ENCODE data around the gene PRDM5.

GRCh38 chr4:120773641-120774040 lies 148.9 kb downstream of the PRDM5 start:
- TF ChIP-seq CEBPB (IDR thresholded peaks at IDR 0.05; ENCODE audit: low read depth) = no peak
- TF ChIP-seq EZH2 (IDR thresholded peaks at IDR 0.05) = no peak
- no peak for TF ChIP-seq CTCF (IDR thresholded peaks at IDR 0.05 in 2 of 3, conservative IDR thresholded peaks at IDR 0.05 in 1 of 3; ENCODE audit: borderline replicate concordance in 1 of 3, insufficient read depth in 1 of 3, low read depth in 2 of 3, low read length in 2 of 3)
